ENCODE measurements around the gene CTDSP1.

The CTDSP1 gene

DNA sequence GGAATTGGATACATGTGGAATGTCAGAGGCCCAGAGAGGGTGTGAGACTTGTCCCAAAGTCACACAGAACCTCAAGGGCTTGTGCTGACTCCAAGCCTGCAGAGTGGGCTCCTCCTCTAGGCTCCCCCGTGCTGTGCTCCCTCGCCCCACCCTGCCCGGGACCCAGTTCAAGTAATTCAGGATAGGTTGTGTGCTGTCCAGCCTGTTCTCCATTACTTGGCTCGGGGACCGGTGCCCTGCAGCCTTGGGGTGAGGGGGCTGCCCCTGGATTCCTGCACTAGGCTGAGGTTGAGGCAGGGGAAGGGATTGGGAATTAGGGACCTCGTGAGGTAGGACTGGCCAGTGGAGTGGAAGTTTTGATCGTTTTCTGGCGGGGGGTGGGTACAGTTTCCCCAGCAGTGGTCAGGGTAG lies 2.8 kb downstream of the CTDSP1 start:
- DNase-seq (ENCODE audit: low read depth) = no peak
- TF ChIP-seq, protein P1, sequence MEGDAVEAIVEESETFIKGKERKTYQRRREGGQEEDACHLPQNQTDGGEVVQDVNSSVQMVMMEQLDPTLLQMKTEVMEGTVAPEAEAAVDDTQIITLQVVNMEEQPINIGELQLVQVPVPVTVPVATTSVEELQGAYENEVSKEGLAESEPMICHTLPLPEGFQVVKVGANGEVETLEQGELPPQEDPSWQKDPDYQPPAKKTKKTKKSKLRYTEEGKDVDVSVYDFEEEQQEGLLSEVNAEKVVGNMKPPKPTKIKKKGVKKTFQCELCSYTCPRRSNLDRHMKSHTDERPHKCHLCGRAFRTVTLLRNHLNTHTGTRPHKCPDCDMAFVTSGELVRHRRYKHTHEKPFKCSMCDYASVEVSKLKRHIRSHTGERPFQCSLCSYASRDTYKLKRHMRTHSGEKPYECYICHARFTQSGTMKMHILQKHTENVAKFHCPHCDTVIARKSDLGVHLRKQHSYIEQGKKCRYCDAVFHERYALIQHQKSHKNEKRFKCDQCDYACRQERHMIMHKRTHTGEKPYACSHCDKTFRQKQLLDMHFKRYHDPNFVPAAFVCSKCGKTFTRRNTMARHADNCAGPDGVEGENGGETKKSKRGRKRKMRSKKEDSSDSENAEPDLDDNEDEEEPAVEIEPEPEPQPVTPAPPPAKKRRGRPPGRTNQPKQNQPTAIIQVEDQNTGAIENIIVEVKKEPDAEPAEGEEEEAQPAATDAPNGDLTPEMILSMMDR (conservative IDR thresholded peaks at IDR 0.05; ENCODE audit: control insufficient read depth, insufficient read depth, low read depth, low read length) = no peak
- H3K4me3 ChIP-seq (ENCODE audit: control insufficient read depth, low read depth, low read length) = no peak overlapping the region

DNA sequence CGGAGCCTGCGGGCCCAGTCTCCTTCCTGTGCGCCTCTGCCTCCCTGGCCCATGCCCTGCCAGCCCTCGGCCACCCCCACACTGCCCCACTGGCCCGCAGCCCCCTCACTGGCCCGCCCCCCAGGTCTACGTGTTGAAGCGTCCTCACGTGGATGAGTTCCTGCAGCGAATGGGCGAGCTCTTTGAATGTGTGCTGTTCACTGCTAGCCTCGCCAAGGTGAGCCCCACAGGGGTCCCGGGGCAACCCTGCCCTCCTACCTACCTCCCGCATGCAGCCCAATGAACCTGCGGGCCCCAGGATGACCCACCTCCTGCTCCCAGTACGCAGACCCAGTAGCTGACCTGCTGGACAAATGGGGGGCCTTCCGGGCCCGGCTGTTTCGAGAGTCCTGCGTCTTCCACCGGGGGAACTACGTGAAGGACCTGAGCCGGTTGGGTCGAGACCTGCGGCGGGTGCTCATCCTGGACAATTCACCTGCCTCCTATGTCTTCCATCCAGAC lies 3.3 kb downstream of the CTDSP1 start:
- no peak for DNase-seq (ENCODE audit: low read depth)
- no peak overlapping the region for H3K4me3 ChIP-seq (ENCODE audit: control insufficient read depth, low read depth, low read length)
- TF ChIP-seq, protein P1 (conservative IDR thresholded peaks at IDR 0.05; ENCODE audit: control insufficient read depth, insufficient read depth, low read depth, low read length) = no peak

DNA sequence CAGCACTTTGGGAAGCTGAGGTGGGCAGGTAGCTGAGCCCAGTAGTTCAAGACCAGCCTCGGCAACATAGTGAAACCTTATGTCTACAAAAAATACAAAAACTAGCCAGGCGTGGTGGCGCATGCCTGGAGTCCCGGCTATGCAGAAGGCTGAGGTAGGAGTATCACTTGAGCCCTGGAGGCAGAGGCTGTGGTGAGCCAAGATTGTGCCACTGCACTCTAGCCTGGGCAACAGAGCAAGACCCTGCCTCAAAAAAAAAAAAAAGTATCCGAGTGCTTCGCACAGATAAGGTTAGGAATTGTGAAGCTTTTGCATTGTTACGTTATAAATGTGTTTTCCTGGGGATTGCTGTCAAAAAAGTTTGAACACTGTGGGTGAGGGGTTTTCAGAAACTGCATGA lies 4.1 kb downstream of the CTDSP1 start:
- no peak for DNase-seq (ENCODE audit: low read depth)
- TF ChIP-seq, protein P1 (conservative IDR thresholded peaks at IDR 0.05; ENCODE audit: control insufficient read depth, insufficient read depth, low read depth, low read length) = no peak
- no peak overlapping the region for H3K4me3 ChIP-seq (ENCODE audit: control insufficient read depth, low read depth, low read length)

DNA sequence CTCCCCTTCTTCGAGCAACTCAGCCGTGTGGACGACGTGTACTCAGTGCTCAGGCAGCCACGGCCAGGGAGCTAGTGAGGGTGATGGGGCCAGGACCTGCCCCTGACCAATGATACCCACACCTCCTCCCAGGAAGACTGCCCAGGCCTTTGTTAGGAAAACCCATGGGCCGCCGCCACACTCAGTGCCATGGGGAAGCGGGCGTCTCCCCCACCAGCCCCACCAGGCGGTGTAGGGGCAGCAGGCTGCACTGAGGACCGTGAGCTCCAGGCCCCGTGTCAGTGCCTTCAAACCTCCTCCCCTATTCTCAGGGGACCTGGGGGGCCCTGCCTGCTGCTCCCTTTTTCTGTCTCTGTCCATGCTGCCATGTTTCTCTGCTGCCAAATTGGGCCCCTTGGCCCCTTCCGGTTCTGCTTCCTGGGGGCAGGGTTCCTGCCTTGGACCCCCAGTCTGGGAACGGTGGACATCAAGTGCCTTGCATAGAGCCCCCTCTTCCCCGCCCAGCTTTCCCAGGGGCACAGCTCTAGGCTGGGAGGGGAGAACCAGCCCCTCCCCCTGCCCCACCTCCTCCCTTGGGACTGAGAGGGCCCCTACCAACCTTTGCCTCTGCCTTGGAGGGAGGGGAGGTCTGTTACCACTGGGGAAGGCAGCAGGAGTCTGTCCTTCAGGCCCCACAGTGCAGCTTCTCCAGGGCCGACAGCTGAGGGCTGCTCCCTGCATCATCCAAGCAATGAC lies 4.8 kb downstream of the CTDSP1 start:
- no peak for DNase-seq (ENCODE audit: low read depth)
- TF ChIP-seq, protein P1 (conservative IDR thresholded peaks at IDR 0.05; ENCODE audit: control insufficient read depth, insufficient read depth, low read depth, low read length) = no peak
- no peak overlapping the region for H3K4me3 ChIP-seq (ENCODE audit: control insufficient read depth, low read depth, low read length)

DNA sequence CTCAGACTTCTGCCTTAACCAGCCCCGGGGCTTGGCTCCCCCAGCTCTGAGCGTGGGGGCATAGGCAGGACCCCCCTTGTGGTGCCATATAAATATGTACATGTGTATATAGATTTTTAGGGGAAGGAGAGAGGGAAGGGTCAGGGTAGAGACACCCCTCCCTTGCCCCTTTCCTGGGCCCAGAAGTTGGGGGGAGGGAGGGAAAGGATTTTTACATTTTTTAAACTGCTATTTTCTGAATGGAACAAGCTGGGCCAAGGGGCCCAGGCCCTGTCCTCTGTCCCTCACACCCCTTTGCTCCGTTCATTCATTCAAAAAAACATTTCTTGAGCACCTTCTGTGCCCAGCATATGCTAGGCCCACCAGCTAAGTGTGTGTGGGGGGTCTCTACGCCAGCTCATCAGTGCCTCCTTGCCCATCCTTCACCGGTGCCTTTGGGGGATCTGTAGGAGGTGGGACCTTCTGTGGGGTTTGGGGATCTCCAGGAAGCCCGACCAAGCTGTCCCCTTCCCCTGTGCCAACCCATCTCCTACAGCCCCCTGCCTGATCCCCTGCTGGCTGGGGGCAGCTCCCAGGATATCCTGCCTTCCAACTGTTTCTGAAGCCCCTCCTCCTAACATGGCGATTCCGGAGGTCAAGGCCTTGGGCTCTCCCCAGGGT lies 5.5 kb downstream of the CTDSP1 start:
- DNase-seq (ENCODE audit: low read depth) = no peak

DNA sequence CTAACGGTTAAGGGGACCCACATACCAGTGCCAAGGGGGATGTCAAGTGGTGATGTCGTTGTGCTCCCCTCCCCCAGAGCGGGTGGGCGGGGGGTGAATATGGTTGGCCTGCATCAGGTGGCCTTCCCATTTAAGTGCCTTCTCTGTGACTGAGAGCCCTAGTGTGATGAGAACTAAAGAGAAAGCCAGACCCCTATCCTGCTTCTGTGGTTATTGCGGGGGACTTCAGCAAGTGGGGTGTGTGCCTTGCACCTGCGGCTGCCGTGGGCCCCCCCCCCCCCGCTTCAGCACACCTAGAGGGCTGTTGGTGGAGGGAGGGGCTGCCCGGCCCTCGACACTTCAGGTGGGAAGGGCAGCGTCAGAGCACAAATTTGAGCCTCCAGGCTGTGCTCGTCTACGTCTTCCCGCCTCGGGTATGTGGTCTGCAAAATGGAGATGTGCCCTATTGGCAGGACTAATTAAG lies 6.1 kb downstream of the CTDSP1 start:
- DNase-seq (ENCODE audit: low read depth) = no peak
- TF ChIP-seq, protein P1 (conservative IDR thresholded peaks at IDR 0.05; ENCODE audit: control insufficient read depth, insufficient read depth, low read depth, low read length) = no peak
- H3K4me3 ChIP-seq (ENCODE audit: control insufficient read depth, low read depth, low read length) = peak overlapping the region; percentile 21

More for the DNA sequence above, 5.5 kb downstream of the CTDSP1 start:
- no peak overlapping the region for H3K4me3 ChIP-seq (ENCODE audit: control insufficient read depth, low read depth, low read length)
- TF ChIP-seq, protein P1 (conservative IDR thresholded peaks at IDR 0.05; ENCODE audit: control insufficient read depth, insufficient read depth, low read depth, low read length) = no peak
